HG03565 (cell line): Measurements from ENCODE around the gene MPC1L.

Source experiments
- ATAC-seq: cut with Tn5 transposase; IDR thresholded peaks from one replicate; pipeline ENCODE4 v1.9.1; 2021; ENCODE audit warnings: mild to moderate bottlenecking, moderate library complexity; ENCODE audit not compliant: unreplicated experiment

The MPC1L gene

GRCh38 chrX:40625294-40625693, 2.1 kb downstream of the MPC1L start:
- ATAC-seq = no peak

- ATAC-seq = no peak
Observed at GRCh38 chrX:40628506-40628905, 5.3 kb downstream of the MPC1L start.

GRCh38 chrX:40632199-40632598, 9.0 kb downstream of the MPC1L start:
- no peak for ATAC-seq

- no peak for ATAC-seq
Observed at GRCh38 chrX:40637687-40638086, 14.5 kb downstream of the MPC1L start.

- ATAC-seq = no peak
Observed at GRCh38 chrX:40644176-40644575, 20.9 kb downstream of the MPC1L start.

GRCh38 chrX:40644821-40645358, 21.7 kb downstream of the MPC1L start:
- no peak for ATAC-seq

GRCh38 chrX:40646489-40647306, 23.5 kb downstream of the MPC1L start:
- peak; percentile 3 for ATAC-seq

GRCh38 chrX:40647307-40648197, 24.3 kb downstream of the MPC1L start, which contains the start of gene CXorf38:
Gene CXorf38 (minus strand): TSS chrX:40647561. CDS start chrX:40647520, 41 bp downstream.
- peak; percentile 60 for ATAC-seq

GRCh38 chrX:40651620-40652223, 28.5 kb downstream of the MPC1L start:
- no peak for ATAC-seq

GRCh38 chrX:40652664-40653063, 29.4 kb downstream of the MPC1L start:
- no peak for ATAC-seq

GRCh38 chrX:40653535-40653934, 30.3 kb downstream of the MPC1L start:
- no peak for ATAC-seq

- ATAC-seq = no peak
Observed at GRCh38 chrX:40660381-40660780, 37.2 kb downstream of the MPC1L start.

GRCh38 chrX:40661489-40661888, 38.3 kb downstream of the MPC1L start:
- no peak for ATAC-seq

- no peak for ATAC-seq
Observed at GRCh38 chrX:40663078-40663740, 40.0 kb downstream of the MPC1L start.

GRCh38 chrX:40663880-40664630, 40.8 kb downstream of the MPC1L start:
- ATAC-seq = no peak

GRCh38 chrX:40671126-40671525, 47.9 kb downstream of the MPC1L start:
- no peak for ATAC-seq
